ENCODE measurements around the gene ENPP4.

The ENPP4 gene

DNA sequence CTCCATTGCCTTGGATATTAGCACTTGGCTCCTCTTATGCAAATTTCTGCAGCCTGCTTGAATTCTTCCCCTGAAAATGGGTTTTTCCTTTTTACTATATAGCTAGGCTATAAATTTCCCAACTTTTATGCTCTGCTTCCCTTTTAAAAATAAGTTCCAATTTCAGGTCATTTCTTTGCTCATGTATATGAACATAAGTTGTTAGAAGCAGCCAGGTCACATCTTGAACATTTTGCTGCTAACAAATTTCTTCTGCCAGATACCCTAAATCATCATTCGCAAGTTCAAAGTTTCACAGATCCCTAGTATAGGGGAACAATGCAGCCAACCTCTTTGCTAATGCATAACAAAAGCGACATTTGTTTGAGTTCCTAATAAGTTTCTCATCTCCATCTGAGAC, 34.5 kb upstream of the ENPP4 start:
- TF ChIP-seq, protein P1, sequence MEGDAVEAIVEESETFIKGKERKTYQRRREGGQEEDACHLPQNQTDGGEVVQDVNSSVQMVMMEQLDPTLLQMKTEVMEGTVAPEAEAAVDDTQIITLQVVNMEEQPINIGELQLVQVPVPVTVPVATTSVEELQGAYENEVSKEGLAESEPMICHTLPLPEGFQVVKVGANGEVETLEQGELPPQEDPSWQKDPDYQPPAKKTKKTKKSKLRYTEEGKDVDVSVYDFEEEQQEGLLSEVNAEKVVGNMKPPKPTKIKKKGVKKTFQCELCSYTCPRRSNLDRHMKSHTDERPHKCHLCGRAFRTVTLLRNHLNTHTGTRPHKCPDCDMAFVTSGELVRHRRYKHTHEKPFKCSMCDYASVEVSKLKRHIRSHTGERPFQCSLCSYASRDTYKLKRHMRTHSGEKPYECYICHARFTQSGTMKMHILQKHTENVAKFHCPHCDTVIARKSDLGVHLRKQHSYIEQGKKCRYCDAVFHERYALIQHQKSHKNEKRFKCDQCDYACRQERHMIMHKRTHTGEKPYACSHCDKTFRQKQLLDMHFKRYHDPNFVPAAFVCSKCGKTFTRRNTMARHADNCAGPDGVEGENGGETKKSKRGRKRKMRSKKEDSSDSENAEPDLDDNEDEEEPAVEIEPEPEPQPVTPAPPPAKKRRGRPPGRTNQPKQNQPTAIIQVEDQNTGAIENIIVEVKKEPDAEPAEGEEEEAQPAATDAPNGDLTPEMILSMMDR (IDR thresholded peaks at IDR 0.05; ENCODE audit: low read depth, low read length) = no peak
- no peak for TF ChIP-seq MYC (IDR thresholded peaks at IDR 0.05; ENCODE audit: low read depth, low read length)
- no peak for TF ChIP-seq POLR2A (IDR thresholded peaks at IDR 0.05; ENCODE audit: extremely low read depth, insufficient read length)
- TF ChIP-seq MAX (IDR thresholded peaks at IDR 0.05; ENCODE audit: low read depth, low read length) = no peak
- no peak for DNase-seq (ENCODE audit: low read depth)
- H3K4me3 ChIP-seq (ENCODE audit: low read depth, low read length) = no peak overlapping the region

DNA sequence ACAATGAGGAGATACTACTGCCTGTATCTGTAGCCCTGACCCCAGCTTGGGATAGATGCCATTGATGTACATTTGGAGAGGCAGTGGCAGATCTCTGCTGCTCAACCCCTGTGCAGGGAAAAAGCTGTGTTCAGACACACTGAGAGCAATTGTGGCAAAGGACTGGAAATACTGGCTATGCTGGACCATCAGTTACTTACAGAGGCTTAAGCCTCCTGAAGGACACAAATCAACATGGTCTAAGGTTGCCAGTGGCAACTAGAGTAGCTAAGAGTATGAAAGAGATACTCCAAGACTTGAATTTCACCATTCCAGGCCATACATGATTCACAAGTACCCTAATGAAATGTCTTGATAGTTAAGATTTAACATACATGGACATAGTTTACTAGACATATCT, 32.4 kb upstream of the ENPP4 start:
- no peak for TF ChIP-seq POLR2A (IDR thresholded peaks at IDR 0.05; ENCODE audit: extremely low read depth, insufficient read length)
- TF ChIP-seq, protein P1 (IDR thresholded peaks at IDR 0.05; ENCODE audit: low read depth, low read length) = no peak
- TF ChIP-seq MYC (IDR thresholded peaks at IDR 0.05; ENCODE audit: low read depth, low read length) = no peak
- no peak for TF ChIP-seq MAX (IDR thresholded peaks at IDR 0.05; ENCODE audit: low read depth, low read length)
- H3K4me3 ChIP-seq (ENCODE audit: low read depth, low read length) = no peak overlapping the region
- DNase-seq (ENCODE audit: low read depth) = no peak

DNA sequence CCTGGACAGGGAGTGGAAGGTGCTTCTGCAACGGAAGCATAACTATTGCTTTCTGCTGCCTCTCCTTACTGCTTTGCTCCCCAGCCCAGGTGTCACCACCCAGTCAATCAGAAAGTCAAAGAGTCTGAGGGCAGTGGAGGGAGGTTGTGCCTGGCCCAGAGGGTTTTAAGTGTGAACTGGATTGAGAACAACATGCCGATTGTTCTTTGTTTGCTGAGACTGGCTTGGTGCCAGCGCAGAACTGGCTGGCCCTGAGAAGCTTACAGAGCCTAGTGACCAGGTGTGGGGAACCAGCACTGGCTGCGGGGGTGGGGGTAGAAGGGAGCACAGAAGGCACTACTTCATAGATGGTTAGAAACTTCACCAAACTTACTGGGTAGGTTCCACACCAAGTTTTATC, 31.1 kb upstream of the ENPP4 start:
- TF ChIP-seq MAX (IDR thresholded peaks at IDR 0.05; ENCODE audit: low read depth, low read length) (no peak), POLR2A (IDR thresholded peaks at IDR 0.05; ENCODE audit: extremely low read depth, insufficient read length) (no peak), MYC (IDR thresholded peaks at IDR 0.05; ENCODE audit: low read depth, low read length) (no peak)
- TF ChIP-seq, protein P1 (IDR thresholded peaks at IDR 0.05; ENCODE audit: low read depth, low read length) = no peak
- H3K4me3 ChIP-seq (ENCODE audit: low read depth, low read length) = no peak overlapping the region
- no peak for DNase-seq (ENCODE audit: low read depth)

- TF ChIP-seq MYC (IDR thresholded peaks at IDR 0.05; ENCODE audit: low read depth, low read length) = no peak
- TF ChIP-seq POLR2A (IDR thresholded peaks at IDR 0.05; ENCODE audit: extremely low read depth, insufficient read length) = no peak
- TF ChIP-seq, protein P1 (IDR thresholded peaks at IDR 0.05; ENCODE audit: low read depth, low read length) = no peak
- no peak for TF ChIP-seq MAX (IDR thresholded peaks at IDR 0.05; ENCODE audit: low read depth, low read length)
- no peak overlapping the region for H3K4me3 ChIP-seq (ENCODE audit: low read depth, low read length)
- DNase-seq (ENCODE audit: low read depth) = no peak
Observed at GRCh38 chr6:46099952-46100351, 29.8 kb upstream of the ENPP4 start.

DNA sequence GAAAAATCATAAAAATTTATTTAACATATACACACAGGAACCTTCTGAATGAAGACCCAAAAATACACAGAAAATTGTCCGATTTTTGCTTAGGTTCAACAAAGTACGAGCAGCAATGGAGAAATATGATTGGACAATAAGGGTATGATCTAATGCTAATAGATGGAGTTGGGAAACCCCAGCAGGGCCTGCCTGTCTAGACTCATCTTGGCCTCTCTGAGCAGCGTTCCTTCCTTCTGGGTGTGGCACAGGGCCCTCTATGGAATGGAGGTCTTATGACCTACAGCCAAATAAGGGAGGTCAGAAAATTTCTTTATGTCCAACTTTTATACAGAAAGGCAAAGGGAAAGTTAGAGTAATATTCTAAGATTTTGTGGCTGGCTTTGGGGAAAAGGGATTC, 27.7 kb upstream of the ENPP4 start:
- DNase-seq (ENCODE audit: low read depth) = no peak
- TF ChIP-seq MYC (IDR thresholded peaks at IDR 0.05; ENCODE audit: low read depth, low read length) (no peak), POLR2A (IDR thresholded peaks at IDR 0.05; ENCODE audit: extremely low read depth, insufficient read length) (no peak), MAX (IDR thresholded peaks at IDR 0.05; ENCODE audit: low read depth, low read length) (no peak)
- TF ChIP-seq, protein P1 (IDR thresholded peaks at IDR 0.05; ENCODE audit: low read depth, low read length) = no peak
- H3K4me3 ChIP-seq (ENCODE audit: low read depth, low read length) = no peak overlapping the region

Data from NB4 (cell line).